Ishikawa (cell line): ENCODE data around the gene KCNQ1OT1.

Source experiments
- CEBPB ChIP-seq: IDR thresholded peaks from 2 replicates; pipeline ENCODE4 v1.6.1; 2012
- CREB1 ChIP-seq: IDR thresholded peaks from 2 replicates; pipeline ENCODE4 v1.6.1; 2012; ENCODE audit warnings: low read depth
- EGR1 ChIP-seq: IDR thresholded peaks from 2 replicates; pipeline ENCODE4 v1.6.1; 2012
- EP300 ChIP-seq: IDR thresholded peaks from 2 replicates; pipeline ENCODE4 v1.6.1; 2012; ENCODE audit warnings: borderline replicate concordance
- FOXM1 ChIP-seq: IDR thresholded peaks from 2 replicates; pipeline ENCODE4 v1.6.1; 2012; ENCODE audit warnings: low read depth, borderline replicate concordance
- MAX ChIP-seq: IDR thresholded peaks from 2 replicates; pipeline ENCODE4 v1.6.1; 2012
- NFIC ChIP-seq: IDR thresholded peaks from 2 replicates; pipeline ENCODE4 v1.6.1; 2012
- RAD21 ChIP-seq: IDR thresholded peaks from 2 replicates; pipeline ENCODE4 v1.6.1; 2012; ENCODE audit warnings: low read depth
- TAF1 ChIP-seq: IDR thresholded peaks from 2 replicates; pipeline ENCODE4 v1.6.1; 2012; ENCODE audit warnings: low read depth, mild to moderate bottlenecking
- TCF12 ChIP-seq: IDR thresholded peaks from 2 replicates; pipeline ENCODE4 v1.6.1; 2012; ENCODE audit warnings: low read depth
- TEAD4 ChIP-seq: IDR thresholded peaks from 2 replicates; pipeline ENCODE4 v1.6.1; 2012
- USF1 ChIP-seq: IDR thresholded peaks from 2 replicates; pipeline ENCODE4 v1.6.1; 2012
- YY1 ChIP-seq: IDR thresholded peaks from 2 replicates; pipeline ENCODE4 v1.6.1; 2012; ENCODE audit warnings: low read depth
- ZBTB7A ChIP-seq: IDR thresholded peaks from 2 replicates; pipeline ENCODE4 v1.6.1; 2012; ENCODE audit warnings: low read depth
- TF ChIP-seq, protein P1 (sequence below): IDR thresholded peaks from 2 replicates; pipeline ENCODE4 v1.6.1; 2012; ENCODE audit warnings: low read depth, mild to moderate bottlenecking

KCNQ1OT1 gene

GRCh38 chr11:2572491-2573239 lies 127.1 kb downstream of the KCNQ1OT1 start:
- no peak for TF ChIP-seq TEAD4
- no peak for TF ChIP-seq EP300
- TF ChIP-seq MAX: no peak
- no peak for TF ChIP-seq FOXM1
- TF ChIP-seq USF1: no peak
- TF ChIP-seq ZBTB7A: no peak
- TF ChIP-seq TAF1: no peak
- TF ChIP-seq NFIC: no peak
- TF ChIP-seq, protein P1, sequence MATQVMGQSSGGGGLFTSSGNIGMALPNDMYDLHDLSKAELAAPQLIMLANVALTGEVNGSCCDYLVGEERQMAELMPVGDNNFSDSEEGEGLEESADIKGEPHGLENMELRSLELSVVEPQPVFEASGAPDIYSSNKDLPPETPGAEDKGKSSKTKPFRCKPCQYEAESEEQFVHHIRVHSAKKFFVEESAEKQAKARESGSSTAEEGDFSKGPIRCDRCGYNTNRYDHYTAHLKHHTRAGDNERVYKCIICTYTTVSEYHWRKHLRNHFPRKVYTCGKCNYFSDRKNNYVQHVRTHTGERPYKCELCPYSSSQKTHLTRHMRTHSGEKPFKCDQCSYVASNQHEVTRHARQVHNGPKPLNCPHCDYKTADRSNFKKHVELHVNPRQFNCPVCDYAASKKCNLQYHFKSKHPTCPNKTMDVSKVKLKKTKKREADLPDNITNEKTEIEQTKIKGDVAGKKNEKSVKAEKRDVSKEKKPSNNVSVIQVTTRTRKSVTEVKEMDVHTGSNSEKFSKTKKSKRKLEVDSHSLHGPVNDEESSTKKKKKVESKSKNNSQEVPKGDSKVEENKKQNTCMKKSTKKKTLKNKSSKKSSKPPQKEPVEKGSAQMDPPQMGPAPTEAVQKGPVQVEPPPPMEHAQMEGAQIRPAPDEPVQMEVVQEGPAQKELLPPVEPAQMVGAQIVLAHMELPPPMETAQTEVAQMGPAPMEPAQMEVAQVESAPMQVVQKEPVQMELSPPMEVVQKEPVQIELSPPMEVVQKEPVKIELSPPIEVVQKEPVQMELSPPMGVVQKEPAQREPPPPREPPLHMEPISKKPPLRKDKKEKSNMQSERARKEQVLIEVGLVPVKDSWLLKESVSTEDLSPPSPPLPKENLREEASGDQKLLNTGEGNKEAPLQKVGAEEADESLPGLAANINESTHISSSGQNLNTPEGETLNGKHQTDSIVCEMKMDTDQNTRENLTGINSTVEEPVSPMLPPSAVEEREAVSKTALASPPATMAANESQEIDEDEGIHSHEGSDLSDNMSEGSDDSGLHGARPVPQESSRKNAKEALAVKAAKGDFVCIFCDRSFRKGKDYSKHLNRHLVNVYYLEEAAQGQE: no peak
- no peak for TF ChIP-seq RAD21
- TF ChIP-seq TCF12: no peak
- TF ChIP-seq EGR1: no peak
- TF ChIP-seq CREB1: no peak
- TF ChIP-seq YY1: no peak
- TF ChIP-seq CEBPB: no peak

DNA sequence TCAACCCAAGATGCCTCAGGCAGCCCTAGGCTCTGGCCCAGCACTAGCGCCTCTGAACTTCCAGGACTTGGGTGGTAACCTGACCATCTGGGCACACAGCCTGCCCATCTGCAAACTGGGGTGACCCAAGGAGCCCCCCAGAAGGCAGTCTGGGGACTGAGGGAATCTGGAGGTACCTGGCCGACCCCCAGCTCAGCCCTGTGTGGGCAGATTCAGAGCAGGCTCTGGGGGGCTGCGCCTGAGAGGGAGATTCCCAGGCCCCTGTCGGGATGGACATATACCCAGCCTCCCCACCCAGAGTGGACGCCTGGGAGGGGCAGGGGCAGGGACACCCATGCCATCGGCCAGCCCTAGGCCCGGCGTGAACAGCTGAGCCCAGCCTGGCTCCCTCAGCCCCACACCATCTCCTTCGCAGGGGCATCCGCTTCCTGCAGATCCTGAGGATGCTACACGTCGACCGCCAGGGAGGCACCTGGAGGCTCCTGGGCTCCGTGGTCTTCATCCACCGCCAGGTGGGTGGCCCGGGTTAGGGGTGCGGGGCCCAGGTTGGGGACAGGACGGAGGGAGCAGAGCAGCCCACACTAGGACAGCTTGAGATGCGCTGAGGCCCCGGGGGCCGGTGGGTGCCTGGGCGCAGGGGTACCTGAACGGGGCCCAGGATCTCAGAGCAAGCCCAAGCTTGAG lies 128.1 kb downstream of the KCNQ1OT1 start:
- no peak for TF ChIP-seq USF1
- TF ChIP-seq EGR1: no peak

GRCh38 chr11:2570841-2571597 lies 128.8 kb downstream of the KCNQ1OT1 start:
- TF ChIP-seq EP300 (no peak), TEAD4 (no peak), FOXM1 (no peak), YY1 (no peak), TAF1 (no peak), CREB1 (no peak), MAX (no peak), NFIC (no peak), EGR1 (no peak), RAD21 (no peak), ZBTB7A (no peak), TCF12 (no peak), USF1 (no peak), CEBPB (no peak)
- TF ChIP-seq, protein P1: no peak

DNA sequence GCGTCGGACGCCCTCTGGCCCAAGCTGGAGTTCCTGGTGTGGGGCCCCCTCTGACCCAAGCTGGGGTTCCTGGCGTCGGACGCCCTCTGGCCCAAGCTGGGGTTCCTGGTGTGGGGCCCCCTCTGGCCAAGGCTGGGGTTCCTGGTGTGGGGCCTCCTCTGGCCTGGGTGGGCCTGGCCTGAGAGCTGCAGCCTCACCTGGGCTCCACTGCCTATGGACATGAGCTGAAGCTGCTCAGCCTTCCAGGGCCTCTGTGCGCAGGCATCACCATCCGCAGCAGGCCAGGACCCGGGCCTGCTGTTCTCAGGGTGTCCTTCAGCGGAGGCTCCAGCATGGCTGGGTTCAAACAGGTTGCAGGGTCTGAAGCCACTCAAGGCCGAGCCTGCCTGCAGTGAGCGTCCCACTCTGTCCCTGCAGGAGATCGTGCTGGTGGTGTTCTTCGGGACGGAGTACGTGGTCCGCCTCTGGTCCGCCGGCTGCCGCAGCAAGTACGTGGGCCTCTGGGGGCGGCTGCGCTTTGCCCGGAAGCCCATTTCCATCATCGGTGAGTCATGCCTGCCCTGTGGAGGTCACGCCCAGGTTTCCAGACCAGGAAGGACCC lies 129.5 kb downstream of the KCNQ1OT1 start:
- TF ChIP-seq MAX (no peak), USF1 (no peak), NFIC (no peak), YY1 (no peak), TEAD4 (no peak), TAF1 (no peak), RAD21 (no peak), ZBTB7A (no peak), CREB1 (no peak), EP300 (no peak), CEBPB (no peak), EGR1 (no peak), TCF12 (no peak), FOXM1 (no peak)
- TF ChIP-seq, protein P1: no peak
